Measurements from ENCODE around the gene MLF1.
A peak's percentile ranks its signal among the peaks of the same experiment; 100 is the strongest.
"Not testable (repeated sequence)": the region's sequence is repeated elsewhere in the genome, so short reads cannot be mapped to it uniquely, and the experiment has no call there.

Gene MLF1, protein sequence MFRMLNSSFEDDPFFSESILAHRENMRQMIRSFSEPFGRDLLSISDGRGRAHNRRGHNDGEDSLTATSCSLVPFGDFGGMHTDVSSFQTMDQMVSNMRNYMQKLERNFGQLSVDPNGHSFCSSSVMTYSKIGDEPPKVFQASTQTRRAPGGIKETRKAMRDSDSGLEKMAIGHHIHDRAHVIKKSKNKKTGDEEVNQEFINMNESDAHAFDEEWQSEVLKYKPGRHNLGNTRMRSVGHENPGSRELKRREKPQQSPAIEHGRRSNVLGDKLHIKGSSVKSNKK

DNA sequence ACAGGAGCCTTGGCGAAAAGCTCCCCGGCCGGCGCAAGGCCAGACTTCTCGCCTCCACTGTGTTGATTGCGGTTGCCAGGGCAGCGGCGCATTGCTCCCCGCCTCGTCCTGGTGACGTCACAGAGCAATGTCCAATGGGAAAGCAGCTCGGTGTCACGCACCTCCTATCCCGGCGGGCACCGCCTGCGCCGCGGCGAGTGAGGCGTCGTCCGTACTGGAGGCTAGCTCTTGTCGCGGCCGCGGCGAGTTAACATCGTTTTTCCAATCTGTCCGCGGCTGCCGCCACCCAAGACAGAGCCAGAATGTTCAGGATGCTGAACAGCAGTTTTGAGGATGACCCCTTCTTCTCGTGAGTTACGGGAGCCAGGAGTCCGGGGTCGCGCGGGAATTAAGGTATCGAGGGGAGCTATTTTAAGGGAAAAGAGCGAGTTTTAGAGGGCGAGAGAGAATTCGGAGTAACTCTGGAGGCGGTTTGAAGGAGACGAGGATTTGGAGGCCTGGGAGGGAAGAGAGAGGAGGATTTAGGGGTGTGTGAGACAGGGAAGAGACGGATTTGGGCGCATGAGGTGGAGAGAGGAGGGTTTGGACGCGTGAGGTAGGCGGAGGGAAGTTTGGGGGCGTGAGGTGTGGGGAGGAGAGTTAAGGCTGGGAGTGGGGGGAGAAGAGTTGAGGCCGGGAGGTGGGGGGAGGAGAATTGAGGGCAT lies at the start of gene MLF1:
MLF1 (plus strand) TSS at position 196 of the 704 bp plus-strand sequence; CDS start at position 303, 107 bp downstream.
- peak; percentile 99 for DNase-seq

DNA sequence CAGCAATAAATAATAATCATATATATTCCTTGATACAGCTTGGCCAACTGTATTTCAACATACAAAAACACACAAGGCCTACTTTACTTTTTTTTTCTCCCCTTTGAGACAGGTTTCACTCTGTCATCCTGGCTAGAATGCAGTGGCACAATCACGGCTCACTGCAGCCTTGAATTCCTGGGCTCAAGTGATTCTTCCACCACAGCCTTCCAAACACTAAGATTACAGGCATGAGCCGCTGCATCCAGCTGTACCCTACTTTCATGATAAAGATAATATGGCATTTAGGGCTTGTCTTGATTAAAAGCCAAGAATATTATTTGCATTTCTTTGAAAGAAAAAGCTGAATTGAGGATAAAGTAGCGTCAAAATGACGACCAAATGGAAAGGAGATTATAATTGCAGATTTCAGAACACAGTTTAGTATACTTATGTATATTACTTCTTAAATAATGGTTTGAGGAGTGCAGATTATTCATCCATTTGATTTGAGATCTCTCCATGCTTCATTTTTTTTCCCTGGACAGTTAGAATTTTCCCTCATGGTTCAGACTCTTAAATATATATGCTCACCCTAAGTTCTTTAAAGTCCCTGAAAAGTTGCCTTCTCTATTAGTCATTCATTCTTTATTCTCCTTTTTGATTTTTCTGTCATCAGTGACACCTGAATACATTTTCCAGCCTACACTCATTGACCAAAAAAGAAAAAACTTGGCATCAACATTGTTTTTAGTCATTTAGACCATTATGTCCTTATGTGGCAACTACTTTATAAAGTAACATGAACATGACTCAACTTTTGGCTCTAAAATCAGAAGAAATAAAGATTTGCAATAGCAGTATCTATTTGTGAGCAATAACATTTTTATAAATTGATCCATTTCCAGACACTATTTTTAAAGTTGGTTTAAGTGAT lies 48.5 kb upstream of the MLF1 start:
- DNase-seq = no peak

DNA sequence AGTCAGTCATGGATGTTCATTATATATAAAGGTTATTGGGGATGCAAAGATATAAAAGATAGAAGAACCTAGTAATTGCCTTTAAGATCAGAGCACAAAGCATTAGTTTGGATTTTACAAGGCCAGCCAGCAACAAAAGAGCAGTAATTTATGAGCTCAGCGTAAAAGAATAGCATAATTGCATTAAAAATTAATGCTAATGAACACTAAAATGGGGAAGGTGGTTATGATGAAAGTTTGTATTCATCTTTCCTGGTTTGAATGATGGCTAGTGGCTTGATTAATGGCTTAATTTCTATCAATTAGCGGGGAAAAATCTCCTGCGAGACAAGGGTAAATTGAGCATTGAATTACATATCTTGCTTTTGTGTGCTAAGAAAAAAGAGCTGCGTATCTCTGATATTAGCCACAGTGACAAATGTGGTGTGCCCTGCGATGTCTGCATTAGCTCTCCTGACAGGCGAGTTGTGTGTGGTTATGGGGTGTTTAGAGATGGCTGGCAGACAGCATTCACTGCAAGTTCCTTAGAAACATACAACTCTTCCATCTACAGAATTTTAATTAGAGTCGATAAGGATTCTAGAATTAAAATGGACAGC lies 42.8 kb upstream of the MLF1 start:
- DNase-seq = no peak

DNA sequence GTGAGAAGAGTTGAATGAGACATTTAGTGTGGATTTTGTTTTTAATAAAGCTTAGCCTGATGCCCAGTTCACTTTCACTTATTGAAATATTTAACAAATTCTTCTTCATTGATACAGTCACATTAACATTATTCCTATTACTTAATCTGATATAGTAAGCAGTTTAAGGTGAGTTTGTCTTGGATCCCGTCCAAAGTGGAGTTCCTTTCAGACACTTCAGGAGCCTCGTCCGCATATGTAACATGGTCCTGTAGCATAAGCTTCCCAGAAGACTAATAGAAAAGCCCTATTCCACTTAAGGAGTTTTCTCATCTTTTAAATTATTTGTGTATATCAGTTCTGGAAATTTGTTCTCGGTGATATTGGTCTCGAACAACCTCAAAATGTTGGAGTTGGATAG lies 39.7 kb upstream of the MLF1 start:
- no peak for DNase-seq

DNA sequence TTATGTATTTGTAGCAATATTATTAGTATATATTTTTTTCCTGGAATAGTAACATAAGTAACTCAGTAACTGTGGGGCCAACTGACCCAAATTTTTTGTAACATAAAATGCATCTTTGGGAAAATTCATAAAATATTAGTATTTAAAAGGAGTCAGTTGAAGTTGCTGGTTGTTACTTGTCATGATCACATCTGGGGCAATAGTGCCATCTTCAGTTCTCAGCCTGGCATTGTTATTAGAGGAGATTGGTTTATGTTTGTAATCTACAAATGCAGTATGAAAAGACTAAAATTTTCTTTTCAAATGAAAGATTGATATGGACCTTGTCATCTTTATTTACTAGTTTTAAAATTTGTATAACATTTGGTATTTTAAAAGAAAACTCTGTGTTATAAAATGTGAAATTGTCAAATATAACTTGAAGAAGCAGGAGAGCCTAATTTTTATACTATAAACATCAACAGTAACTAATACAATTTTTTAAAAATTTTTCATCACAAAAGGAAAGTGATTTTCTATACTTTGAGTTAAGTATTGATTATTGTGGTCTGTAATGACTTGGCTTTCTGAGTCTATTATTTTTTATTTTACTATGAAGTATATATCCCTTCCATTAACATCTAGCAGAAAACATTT lies 38.8 kb upstream of the MLF1 start:
- peak; percentile 57 for DNase-seq

GRCh38 chr3:158535918-158536317 lies 35.1 kb upstream of the MLF1 start:
- DNase-seq = no peak

DNA sequence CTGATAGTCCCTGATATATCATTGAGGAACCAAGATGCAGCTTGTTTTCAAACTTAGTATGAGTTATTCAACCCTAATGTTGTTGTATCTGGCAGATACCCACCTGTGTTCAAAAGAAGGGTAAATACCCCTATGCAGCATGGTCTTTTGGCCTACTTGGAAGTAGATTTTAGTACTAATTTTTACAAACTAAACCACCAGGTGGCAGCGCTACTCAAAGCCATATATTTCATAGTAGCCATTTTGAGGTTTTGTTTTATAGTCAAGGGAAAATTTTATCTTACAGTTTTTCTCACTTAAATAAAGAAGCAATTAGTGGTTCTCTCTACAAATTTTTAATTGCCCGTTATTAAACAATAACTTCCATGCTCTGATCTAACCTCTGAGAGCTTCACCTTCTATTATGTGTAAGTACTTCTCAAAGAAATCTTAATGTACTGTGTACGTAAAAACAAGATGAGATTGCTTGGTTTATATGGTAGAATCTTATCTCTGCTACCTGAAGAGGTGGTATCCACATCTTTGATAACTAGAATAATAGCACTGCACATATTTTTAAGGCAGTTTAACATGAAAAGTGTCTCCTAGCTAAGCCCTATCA lies 31.5 kb upstream of the MLF1 start:
- peak; percentile 70 for DNase-seq

DNA sequence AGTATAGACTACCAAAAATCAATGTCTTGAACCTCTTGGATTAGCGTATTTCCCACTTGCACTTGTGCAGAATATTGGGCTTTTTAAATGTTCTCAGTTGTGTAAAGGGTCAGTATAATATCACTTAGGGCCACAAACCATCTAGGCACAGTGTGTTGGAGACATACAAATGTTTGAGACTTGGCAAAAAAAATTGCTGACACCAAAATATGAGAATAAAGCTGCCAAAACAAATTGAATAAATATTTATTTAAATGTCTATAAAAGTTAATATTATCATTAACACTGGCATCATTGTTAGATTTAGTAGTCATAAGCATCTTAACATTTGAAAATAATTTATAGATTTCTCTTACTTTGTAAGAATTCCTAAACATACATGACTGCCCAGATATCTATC lies 30.9 kb upstream of the MLF1 start:
- DNase-seq = no peak

DNA sequence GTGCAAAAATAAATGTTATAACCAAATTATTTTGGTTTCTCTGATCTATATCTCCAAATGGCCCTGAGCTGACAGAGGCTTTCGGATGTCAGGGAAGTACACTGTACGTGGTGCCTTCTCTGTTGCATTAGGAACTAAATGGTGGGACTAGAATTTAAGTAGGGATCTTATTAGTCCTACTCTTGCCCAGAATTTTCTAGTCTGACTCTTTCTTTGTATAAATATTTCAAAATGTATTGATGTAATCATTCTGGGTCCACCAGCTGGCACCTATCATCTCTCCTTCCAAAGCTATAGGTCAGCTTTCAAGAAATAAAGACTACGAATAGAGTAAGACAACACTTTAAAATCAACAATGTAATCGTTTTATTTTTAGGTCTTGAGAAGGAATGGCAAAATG lies 22.3 kb upstream of the MLF1 start:
- DNase-seq = no peak

DNA sequence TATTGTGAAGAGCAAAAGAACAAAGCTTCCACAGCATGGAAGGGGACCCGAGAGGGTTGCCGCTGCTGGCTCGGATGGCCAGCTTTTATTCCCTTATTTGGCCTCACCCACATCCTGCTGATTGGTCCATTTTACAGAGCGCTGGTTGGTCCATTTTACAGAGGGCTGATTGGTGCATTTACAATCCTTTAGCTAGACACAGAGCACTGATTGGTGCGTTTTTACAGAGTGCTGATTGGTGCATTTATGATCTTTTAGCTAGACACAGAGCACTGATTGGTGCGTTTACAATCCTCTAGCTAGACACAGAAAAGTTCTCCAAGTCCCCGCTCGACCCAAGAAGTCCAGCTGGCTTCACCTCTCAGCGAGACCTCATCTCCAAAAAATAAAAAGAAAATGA lies 21.1 kb upstream of the MLF1 start:
- DNase-seq = not testable (repeated sequence)

GRCh38 chr3:158552124-158552523 lies 18.9 kb upstream of the MLF1 start:
- no peak for DNase-seq

DNA sequence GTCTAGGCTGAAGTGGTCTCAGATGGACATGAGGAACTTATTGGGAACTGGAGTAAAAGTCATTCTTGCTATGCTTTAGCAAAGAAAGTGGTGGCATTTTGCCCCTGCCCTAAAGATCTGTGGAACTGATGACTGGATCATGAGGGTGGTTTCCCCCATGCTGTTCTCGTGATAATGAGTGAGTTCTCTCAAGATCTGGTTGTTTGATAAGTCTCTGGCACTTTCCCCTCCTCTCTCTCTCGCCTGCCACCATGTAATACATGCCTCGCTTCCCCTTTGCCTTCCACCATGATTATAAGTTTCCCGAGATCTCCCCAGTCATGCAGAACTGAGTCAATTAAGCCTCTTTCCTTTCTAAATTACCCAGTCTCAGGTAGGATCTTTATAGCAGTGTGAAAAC lies 11.5 kb upstream of the MLF1 start:
- no peak for DNase-seq

- DNase-seq = no peak
These were observed 10.0 kb upstream of the MLF1 start for GRCh38 chr3:158560979-158561378.

DNA sequence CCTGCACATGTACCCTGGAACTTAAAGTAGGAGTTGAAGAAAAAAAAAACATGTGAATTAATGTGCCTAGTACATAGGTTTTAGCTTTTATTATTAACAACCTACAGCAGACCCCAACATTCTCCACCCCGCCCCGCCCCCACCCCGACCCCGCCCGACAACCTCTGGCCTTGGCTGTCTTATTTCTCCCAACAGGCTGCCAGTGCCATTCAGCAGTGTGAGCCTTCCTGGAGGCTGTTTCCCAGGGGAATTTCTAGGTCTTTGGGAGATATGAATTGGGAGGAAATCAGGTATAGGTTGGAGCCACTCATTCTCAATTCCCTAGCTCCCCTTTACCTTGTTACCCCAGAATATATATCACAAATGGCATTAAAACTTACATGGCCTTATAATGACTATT lies 8.3 kb upstream of the MLF1 start:
- no peak for DNase-seq

- DNase-seq = no peak
These were observed 7.9 kb upstream of the MLF1 start for GRCh38 chr3:158563076-158563475.

GRCh38 chr3:158565076-158565475 lies 5.9 kb upstream of the MLF1 start:
- DNase-seq = no peak

- no peak for DNase-seq
These were observed 2.2 kb upstream of the MLF1 start for GRCh38 chr3:158568784-158569183.

GRCh38 chr3:158569794-158570193 lies 1.2 kb upstream of the MLF1 start:
- no peak for DNase-seq

- DNase-seq = no peak
These were observed 1.2 kb downstream of the MLF1 start for GRCh38 chr3:158571969-158572765.

DNA sequence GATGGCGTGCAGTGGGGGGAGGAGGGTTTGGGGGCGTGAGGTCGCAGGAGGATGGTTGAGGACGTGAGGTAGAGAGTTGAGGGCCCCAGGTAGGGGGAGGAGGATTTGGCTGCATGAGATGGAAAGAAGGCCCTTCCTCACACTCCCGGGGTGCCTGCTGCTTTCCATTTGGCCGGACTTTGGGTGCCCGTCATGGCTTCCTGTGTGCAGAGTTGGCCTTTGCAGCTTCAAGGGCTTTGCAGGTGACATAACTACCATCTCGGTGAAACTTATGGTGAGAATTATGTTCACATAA lies 1.7 kb downstream of the MLF1 start:
- DNase-seq = no peak

DNA sequence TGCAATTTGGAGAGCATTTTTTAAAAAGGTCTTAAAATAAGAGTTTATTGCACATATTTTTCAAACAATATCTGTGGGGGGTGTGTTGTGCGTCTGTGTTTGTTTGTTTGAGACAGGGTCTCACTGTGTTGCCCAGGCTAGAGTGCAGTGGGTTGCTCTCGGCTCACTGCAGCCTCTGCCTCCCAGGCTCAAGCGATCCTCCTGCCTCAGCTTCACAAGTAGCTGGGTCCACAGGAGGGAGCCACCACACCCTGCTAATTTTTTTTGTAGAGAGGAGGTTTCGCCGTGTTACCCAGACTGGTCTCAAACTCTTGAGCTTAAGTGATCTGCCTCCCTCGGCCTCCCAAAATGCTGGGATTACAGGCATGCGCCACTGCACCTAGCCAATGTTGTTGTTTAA lies 2.7 kb downstream of the MLF1 start:
- DNase-seq = no peak

DNA sequence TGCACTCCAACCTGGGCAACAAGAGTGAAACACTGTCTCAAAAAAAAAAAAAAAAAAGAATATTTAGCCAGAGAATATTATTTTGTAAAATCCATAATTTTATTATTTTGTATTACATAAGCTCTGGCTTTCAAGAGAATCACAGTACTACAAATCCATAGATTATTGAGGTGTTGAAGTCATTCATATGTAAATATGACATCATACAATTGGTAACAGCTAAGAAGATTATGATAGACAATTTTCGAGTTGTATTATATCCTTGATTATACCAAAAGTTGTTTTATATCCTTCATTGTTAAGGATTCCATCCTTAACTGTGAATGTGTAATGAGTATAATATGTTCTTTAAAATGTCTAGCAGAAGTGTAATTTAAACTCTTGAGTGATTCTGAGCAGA lies 3.7 kb downstream of the MLF1 start:
- DNase-seq = no peak

Data from eye (tissue), 1 donor.